GM12872 (cell line): ENCODE data around the gene FALEC.

Experiments used
- TF ChIP-seq, protein P1 (sequence below): IDR thresholded peaks from 3 replicates; pipeline ENCODE4 v1.5.1; 2011; ENCODE audit warnings: low read depth, mild to moderate bottlenecking, low read length, moderate library complexity; ENCODE audit not compliant: insufficient read depth

The FALEC gene

DNA sequence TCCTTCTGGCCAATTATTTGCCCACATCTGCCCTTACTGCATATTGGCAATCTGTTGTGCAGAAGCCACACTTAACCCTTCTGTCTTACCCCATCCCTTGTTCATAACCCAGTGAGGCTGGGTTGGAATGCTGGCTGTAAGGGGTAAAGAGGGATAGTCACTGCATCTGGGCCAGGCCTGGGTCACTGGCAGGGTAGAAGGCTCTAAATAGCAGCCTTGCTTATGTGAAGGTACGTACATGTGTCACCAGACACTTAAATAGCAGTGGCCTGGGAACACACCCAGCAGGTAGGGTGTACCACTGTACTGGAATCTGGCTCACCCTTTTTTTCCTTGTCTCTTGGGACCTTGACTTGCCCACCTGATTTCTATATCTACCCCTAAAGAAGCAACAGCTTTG lies 38.2 kb upstream of the FALEC start:
- TF ChIP-seq, protein P1, sequence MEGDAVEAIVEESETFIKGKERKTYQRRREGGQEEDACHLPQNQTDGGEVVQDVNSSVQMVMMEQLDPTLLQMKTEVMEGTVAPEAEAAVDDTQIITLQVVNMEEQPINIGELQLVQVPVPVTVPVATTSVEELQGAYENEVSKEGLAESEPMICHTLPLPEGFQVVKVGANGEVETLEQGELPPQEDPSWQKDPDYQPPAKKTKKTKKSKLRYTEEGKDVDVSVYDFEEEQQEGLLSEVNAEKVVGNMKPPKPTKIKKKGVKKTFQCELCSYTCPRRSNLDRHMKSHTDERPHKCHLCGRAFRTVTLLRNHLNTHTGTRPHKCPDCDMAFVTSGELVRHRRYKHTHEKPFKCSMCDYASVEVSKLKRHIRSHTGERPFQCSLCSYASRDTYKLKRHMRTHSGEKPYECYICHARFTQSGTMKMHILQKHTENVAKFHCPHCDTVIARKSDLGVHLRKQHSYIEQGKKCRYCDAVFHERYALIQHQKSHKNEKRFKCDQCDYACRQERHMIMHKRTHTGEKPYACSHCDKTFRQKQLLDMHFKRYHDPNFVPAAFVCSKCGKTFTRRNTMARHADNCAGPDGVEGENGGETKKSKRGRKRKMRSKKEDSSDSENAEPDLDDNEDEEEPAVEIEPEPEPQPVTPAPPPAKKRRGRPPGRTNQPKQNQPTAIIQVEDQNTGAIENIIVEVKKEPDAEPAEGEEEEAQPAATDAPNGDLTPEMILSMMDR: no peak

GRCh38 chr1:150477733-150478132 lies 37.8 kb upstream of the FALEC start:
- TF ChIP-seq, protein P1: no peak

- TF ChIP-seq, protein P1: no peak
These were observed 36.2 kb upstream of the FALEC start for GRCh38 chr1:150479370-150479769.

- TF ChIP-seq, protein P1: no peak
These were observed 35.6 kb upstream of the FALEC start for GRCh38 chr1:150479927-150480352.

GRCh38 chr1:150484431-150484830 lies 31.1 kb upstream of the FALEC start:
- TF ChIP-seq, protein P1: no peak

- TF ChIP-seq, protein P1: 0 out of 3 replicates have a peak, but pooled peaks have one; percentile 23
These were observed 30.7 kb upstream of the FALEC start for GRCh38 chr1:150484861-150485260.

GRCh38 chr1:150486966-150487762 lies 28.4 kb upstream of the FALEC start, which contains the start of gene TARS2:
TARS2 (plus strand) TSS chr1:150487419; CDS start chr1:150487451, 32 bp downstream.
- TF ChIP-seq, protein P1: no peak
